Liver (tissue), 3 donors: ENCODE measurements around the gene PLP2.

Experiments used
- ATF3 ChIP-seq: IDR thresholded peaks from 2 replicates; pipeline ENCODE4 v1.6.1; 2016; ENCODE audit warnings: antibody characterized with exemption
- CTCF ChIP-seq: fragments of 150-350 bp; IDR thresholded peaks from 2 replicates; pipeline ENCODE4 v1.5.1; 2017; ENCODE audit warnings: improper control_type of control experiment, low read depth, low read length; ENCODE audit not compliant: missing input control
- FOXA1 ChIP-seq: IDR thresholded peaks from 2 replicates; pipeline ENCODE4 v1.6.1; 2016; ENCODE audit warnings: antibody characterized with exemption
- JUND ChIP-seq, 2 donors: IDR thresholded peaks; 2 replicates each; pipeline ENCODE4 v1.6.1; 2016; ENCODE audit warnings: antibody characterized with exemption in 2 of 2
- MAX ChIP-seq: IDR thresholded peaks from 2 replicates; pipeline ENCODE4 v1.6.1; 2016; ENCODE audit warnings: antibody characterized with exemption
- REST ChIP-seq: IDR thresholded peaks from 2 replicates; pipeline ENCODE4 v1.6.1; 2016; ENCODE audit warnings: antibody characterized with exemption, mild to moderate bottlenecking
- donor health status: healthy.
- donor health status: healthy.

- TF ChIP-seq FOXA1 (no peak), JUND (IDR thresholded peaks at IDR 0.05) (no peak), CTCF (no peak), MAX (no peak), ATF3 (no peak), REST (no peak)
Measured at GRCh38 chrX:49137492-49137891, 34.2 kb upstream of the PLP2 start.
